GM13977 (cell line): ENCODE data around the gene KATNB1.

Experiments used
- DNase-seq: peaks from one replicate; pipeline ENCODE4 v3.0.0; 2012; ENCODE audit warnings: low spot score
- in situ Hi-C: fragments of 300-500 bp; cut with MboI; formaldehyde crosslinking; loops from one replicate; pipeline ENCODE4 v1.12.0; 2022; ENCODE audit warnings: low sequenced_read_pairs, low pct_unique_long_range_greater_than_20kb, mixed read lengths, inconsistent platforms; ENCODE audit not compliant: unreplicated experiment
- TF ChIP-seq, protein P1 (sequence below): IDR thresholded peaks from 2 replicates; pipeline ENCODE4 v1.5.1; 2012; ENCODE audit warnings: mild to moderate bottlenecking, control low read depth; ENCODE audit not compliant: insufficient read depth; ENCODE audit errors: extremely low read depth, missing control alignments

Gene KATNB1

DNA sequence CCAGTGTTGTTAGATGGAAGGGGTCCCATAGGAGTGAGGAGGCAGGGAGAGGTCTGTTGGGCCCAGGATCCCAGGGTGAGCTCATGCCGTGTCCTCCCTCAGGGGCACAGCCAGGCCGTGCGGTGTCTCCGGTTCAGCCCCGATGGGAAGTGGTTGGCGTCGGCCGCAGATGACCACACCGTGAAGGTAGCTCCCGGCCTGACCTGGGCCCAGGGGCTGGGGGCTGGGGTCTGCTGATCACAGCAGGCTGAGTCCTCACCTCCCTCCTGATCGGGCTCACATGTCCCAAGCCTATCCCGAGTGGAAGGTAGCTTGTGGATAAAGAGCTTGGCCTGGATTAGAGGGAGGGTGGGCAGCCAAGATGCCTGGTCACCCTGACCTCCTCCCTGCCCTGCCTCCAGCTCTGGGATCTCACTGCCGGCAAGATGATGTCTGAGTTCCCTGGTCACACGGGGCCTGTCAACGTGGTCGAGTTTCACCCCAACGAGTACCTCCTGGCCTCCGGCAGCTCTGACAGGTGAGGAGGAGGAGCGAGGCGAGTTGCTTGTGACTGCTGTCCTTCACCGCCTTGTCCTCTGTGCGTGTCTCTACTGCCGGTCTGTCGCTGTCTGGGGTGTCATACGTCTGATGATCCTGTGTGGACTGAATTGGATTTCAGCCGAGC, 16.1 kb downstream of the KATNB1 start:
- TF ChIP-seq, protein P1, sequence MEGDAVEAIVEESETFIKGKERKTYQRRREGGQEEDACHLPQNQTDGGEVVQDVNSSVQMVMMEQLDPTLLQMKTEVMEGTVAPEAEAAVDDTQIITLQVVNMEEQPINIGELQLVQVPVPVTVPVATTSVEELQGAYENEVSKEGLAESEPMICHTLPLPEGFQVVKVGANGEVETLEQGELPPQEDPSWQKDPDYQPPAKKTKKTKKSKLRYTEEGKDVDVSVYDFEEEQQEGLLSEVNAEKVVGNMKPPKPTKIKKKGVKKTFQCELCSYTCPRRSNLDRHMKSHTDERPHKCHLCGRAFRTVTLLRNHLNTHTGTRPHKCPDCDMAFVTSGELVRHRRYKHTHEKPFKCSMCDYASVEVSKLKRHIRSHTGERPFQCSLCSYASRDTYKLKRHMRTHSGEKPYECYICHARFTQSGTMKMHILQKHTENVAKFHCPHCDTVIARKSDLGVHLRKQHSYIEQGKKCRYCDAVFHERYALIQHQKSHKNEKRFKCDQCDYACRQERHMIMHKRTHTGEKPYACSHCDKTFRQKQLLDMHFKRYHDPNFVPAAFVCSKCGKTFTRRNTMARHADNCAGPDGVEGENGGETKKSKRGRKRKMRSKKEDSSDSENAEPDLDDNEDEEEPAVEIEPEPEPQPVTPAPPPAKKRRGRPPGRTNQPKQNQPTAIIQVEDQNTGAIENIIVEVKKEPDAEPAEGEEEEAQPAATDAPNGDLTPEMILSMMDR = no peak
- DNase-seq = no peak
- in situ Hi-C loops = no loop called here

DNA sequence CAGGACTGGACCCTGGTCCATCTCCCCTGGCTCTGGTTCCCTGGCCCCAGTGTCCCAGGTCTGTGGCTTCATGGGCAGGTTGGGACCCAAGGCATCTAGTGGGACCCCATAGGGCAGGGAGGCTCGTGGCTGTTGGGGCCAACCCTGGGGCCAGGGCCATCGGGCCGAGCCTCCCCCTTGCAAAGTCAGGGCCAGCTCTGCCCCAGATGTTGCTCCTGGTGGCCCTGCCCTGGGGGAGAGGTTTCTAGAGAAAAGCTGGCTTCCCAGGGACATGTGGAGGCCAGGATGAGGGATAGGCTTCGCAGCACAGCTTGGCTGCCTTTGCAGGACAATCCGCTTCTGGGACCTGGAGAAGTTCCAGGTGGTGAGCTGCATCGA, 16.6 kb downstream of the KATNB1 start:
- TF ChIP-seq, protein P1 = no peak
- DNase-seq = no peak
- in situ Hi-C loops = no loop called here

DNA sequence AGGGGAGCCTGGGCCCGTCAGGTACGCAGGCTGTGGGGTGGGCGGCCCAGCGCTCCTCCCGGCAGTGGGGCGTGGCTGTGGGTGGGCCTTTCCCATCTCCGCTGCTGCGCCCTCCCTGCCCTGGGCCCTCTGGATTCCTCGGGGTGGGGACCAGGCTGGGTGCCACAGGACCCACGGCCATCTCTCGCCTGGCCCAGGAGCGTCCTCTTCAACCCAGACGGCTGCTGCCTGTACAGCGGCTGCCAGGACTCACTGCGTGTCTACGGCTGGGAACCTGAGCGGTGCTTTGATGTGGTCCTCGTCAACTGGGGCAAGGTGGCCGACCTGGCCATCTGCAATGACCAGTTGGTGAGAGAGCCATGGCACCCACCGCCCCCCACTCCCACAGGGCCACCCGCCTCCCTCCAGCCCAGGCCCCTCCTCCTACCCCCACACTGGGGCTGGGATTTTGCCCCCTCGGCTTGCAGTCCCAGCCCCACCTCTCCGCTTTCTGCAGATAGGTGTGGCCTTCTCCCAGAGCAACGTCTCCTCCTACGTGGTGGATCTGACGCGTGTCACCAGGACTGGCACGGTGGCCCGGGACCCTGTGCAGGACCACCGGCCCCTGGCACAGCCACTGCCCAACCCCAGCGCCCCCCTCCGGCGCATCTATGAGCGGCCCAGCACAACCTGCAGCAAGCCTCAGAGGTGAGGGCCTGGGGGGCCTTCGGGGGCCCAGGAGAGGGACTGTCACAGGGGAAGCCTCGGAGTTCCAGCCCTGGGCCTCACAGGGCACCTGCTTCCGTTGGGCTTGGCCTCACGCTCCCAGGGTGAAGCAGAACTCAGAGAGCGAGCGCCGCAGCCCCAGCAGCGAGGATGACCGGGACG, 17.2 kb downstream of the KATNB1 start:
- in situ Hi-C loops = no loop called here
- no peak for DNase-seq

DNA sequence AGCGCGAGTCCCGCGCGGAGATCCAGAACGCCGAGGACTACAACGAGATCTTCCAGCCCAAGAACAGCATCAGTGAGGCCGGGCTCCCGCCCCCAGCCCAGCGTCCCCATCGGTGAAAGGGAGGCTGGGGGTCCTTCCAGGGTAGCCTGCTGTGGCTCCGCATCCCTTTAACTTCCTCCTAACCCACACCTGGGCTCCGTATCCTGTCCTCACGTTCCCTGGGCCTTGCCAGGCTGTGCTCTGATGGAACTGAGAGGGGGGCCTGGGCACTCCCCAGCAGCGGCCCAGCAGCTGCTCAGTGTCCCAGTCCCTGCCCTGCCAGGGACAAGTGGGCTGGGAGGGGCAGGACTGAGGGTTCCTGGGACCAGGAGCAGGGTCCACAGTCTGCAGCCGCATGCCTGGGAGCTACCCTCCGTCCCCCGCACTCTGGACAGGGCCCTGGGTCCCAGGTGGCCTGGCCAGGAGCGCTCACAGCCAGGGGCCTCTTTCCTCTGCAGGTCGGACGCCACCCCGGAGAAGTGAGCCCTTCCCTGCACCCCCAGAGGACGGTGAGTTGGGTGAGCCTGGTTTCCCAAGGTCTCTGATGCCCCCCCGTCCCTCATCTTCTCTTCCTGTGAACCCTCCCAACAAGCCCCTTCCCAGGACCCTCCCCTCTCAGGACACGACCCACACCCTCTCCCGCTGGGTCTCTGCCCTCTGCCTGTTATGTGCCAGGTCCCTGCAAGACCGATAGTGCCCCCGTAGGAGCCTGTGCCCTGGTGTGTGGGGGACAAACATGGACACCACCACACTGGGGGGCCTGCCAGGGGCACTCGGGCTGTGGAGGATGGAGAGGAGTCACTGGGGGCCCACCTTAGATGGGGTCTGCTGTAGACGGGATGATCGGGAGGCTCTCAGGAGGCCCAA, 18.1 kb downstream of the KATNB1 start:
- TF ChIP-seq, protein P1 = no peak
- no peak for DNase-seq
- in situ Hi-C loops = no loop called here

More for the DNA sequence above, 17.2 kb downstream of the KATNB1 start:
- TF ChIP-seq, protein P1 = no peak

DNA sequence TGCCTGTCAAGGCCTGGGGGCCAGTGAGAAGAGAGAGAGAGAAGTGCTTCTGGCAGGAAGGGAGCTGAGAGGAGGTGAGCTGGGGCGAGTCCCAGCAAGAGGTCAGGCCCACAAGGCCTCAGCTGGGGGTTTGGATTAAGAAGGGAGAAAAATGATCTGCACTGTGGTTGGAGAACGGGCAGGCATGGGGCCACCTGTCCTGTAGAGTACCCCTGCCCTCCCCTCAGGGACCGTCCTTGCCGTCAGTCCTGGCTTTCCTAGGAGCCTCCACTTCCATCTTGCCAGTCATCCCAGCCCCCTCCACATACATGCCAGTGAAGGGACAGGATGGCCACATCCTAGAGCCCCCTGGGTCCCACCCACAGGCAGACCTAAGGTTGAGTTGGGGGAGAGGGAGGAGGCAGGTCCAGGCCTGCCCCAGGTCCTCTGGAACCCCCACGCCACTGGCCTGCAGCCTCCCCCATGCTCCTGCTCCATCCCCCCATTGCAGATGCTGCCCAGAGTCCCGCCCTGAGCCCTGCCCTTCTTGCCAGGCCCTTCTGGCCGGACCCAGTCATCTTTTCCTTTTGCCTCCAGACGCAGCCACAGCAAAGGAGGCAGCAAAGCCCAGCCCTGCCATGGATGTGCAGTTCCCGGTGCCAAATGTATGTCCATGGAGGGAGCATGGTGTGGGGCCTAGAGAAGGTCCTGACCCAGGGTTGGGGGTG, 18.9 kb downstream of the KATNB1 start:
- TF ChIP-seq, protein P1 = no peak
- no peak for DNase-seq
- in situ Hi-C loops = no loop called here

DNA sequence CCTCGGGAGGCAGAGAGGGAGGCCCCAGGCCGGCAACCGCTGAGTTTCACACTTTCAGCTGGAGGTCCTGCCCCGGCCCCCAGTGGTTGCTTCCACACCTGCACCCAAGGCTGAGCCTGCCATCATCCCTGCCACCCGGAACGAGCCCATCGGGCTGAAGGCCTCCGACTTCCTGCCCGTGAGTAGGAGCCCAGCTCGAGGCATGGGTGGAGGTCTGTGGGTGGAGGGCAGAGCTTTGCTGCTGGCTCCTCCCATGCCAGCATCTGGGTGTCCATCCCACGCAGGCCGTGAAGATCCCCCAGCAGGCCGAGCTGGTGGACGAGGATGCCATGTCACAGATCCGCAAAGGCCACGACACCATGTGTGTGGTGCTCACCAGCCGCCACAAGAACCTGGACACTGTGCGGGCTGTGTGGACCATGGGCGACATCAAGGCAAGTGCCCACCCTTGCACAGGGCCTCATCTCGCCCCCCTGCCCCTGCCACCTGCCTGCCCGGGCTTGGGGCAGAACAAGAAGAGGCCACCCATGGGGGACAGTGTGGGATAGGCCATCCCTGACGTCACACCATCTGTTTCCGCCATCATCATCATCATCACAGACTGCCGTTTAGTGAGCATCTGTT, 19.6 kb downstream of the KATNB1 start:
- in situ Hi-C loops = no loop called here
- no peak for DNase-seq
- TF ChIP-seq, protein P1 = no peak
